Fibroblast of lung (primary cell): ENCODE data around the gene IDH2.

Experiments used
- CTCF ChIP-seq, 2 donors: IDR thresholded peaks in 1 of 2; conservative IDR thresholded peaks in 1 of 2; 1 replicate in 1 of 2; 2 replicates in 1 of 2; pipeline ENCODE4 v1.5.1; 2011 to 2012; ENCODE audit warnings: low read length in 2 of 2, control low read depth in 1 of 2, inconsistent platforms in 1 of 2, low read depth in 1 of 2, mild to moderate bottlenecking in 1 of 2
- EZH2 ChIP-seq: IDR thresholded peaks from 2 replicates; pipeline ENCODE4 v1.5.1; 2012; ENCODE audit warnings: low read length, control low read depth, mild to moderate bottlenecking; ENCODE audit errors: missing control alignments

DNA sequence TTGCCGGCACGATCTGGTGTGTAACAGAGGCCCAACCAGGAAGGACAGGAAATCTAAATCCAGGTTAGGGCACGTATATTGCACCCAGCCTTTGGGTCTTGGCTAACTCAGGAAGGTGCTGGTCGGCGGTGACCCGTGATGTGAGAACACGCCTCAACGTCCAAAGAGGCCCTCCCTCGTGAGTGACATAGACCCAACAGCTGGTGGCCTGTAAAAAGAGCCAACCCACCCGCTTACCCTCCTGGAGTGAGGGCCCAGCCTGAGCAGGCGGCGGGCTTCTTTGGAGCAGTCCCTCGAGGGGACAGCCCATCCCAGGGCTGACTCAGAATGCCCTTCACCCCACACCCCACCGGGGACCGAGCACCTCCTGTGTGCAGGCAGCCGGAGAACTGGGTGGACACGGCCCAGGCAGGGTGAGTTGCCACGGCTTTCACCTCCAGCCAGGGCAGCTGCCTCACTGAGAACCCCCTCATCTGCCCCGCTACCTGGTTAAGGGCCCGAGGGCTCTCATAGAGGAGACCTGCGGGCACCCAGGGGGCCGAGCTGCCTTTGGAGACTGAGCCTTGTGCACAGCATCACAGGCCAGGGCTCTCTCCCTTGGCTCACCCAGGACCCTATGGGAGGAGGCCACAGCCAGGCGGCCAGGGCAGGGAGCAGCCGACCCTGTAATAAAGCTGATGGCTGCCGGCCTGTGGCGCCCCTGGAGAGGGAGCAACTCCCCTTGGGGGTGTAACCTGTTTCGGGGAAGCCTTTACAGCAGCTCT lies 59.3 kb downstream of the IDH2 start:
- TF ChIP-seq CTCF (conservative IDR thresholded peaks at IDR 0.05 in 1 of 2, IDR thresholded peaks at IDR 0.05 in 1 of 2; ENCODE audit: low read depth in 1 of 2, low read length in 2 of 2) (no peak), EZH2 (no peak)
